Adrenal gland (tissue), 12 donors: ENCODE results near the gene PANK2. TPM values are rescaled to one million over a fixed set of nuclear protein-coding genes. Genes with fewer than 3 reads are reported as not detected.

ENCODE experiments used
- DNase-seq, 7 donors: peaks; one replicate each; pipeline ENCODE4 v3.0.0-alpha.2; 2019 to 2020
- H3K27ac ChIP-seq, 5 donors: fragments of 200-600 bp; sonication (generic) in 4 of 5; 1 replicate in 3 of 5; 2 replicates in 2 of 5; pipeline versions ENCODE4 v1.5.1 to v1.8.0; 2016 to 2020; ENCODE audit warnings: mild to moderate bottlenecking in 1 of 5
- H3K27me3 ChIP-seq: fragments of 200-600 bp; 2 replicates; pipeline ENCODE4 v1.8.0; 2021
- H3K36me3 ChIP-seq, 2 donors: fragments of 200-600 bp; replicated peaks in 1 of 2; 1 replicate in 1 of 2; 2 replicates in 1 of 2; pipeline versions ENCODE4 v1.5.1 to v1.8.0; 2018 to 2022
- H3K4me1 ChIP-seq, 2 donors: fragments of 200-600 bp; replicated peaks in 1 of 2; 1 replicate in 1 of 2; 2 replicates in 1 of 2; pipeline versions ENCODE4 v1.5.1 to v1.8.0; 2018 to 2021
- H3K4me3 ChIP-seq, 4 donors: fragments of 200-600 bp; sonication (generic) in 3 of 4; one replicate each; pipeline ENCODE4 v1.5.1; 2016 to 2018
- H3K9me3 ChIP-seq, 3 donors: fragments of 200-600 bp; sonication (generic) in 1 of 3; replicated peaks in 1 of 3; 1 replicate in 2 of 3; 2 replicates in 1 of 3; pipeline versions ENCODE4 v1.5.1 to v1.8.0; 2016 to 2021
- POLR2A ChIP-seq, 2 donors: fragments of 450-650 bp; IDR thresholded peaks; one replicate each; pipeline ENCODE4 v1.6.1; 2017; ENCODE audit warnings: antibody characterized with exemption in 2 of 2, mild to moderate bottlenecking in 2 of 2, moderate library complexity in 1 of 2
- WGBS, 4 donors: extraction: QIAGEN DNeasy Blood & Tissue Kit in 2 of 4; methylation state at CpG; one replicate each; pipeline versions ENCODE4 v1.1.5 to v1.1.7; 2013 to 2017; 5-methylcytosine and 5-hydroxymethylcytosine counted together
- intact Hi-C, 2 donors: fragments of 100-400 bp; cut with DNase I; formaldehyde crosslinking; loops; one replicate each; pipeline versions ENCODE4 v1.14.1 to v1.15.0; 2022 to 2023
- polyA plus RNA-seq, 3 donors: library from polyadenylated mRNA; stranded (reverse); fragments of 200-250 nt in 2 of 3; fragments of 350-450 nt in 1 of 3; fragmentation: Illumina TruSeq in 1 of 3; extraction: RNeasy Lipid Tissue Mini Kit (QIAGEN cat#74804) in 1 of 3; gene quantifications; one replicate each; pipeline ENCODE4 v1.2.3, GENCODE V29; 2013 to 2014
- total RNA-seq, 9 donors: library from RNA; depleted of rRNA in 4 of 9; stranded (reverse); fragments of >200 nt in 4 of 9; fragments of 120-200 nt in 1 of 9; fragmentation: NEBNext Ultra II Directional in 1 of 9; extraction: Animal tissue kit (Norgen Biotek cat#: 25700) in 1 of 9; gene quantifications; one replicate each; pipeline versions ENCODE4 v1.1.0 to v1.2.4, GENCODE V29; 2013 to 2023
- TF ChIP-seq, protein P1 (sequence below), 6 experiments: fragments of 450-650 bp in 4 of 6; fragments of 200-600 bp in 2 of 6; sonication (generic) in 1 of 6; IDR thresholded peaks; 1 replicate in 5 of 6; 2 replicates in 1 of 6; pipeline versions ENCODE4 v1.5.1 to v1.8.0; 2016 to 2021; ENCODE audit warnings: antibody characterized with exemption in 6 of 6, mild to moderate bottlenecking in 2 of 6, moderate library complexity in 1 of 6
- donor health status: healthy with polysubstance abuse.
- donor health status: Bipolar disorder and iron deficiency.
- donor health status: DM: yes; HTN: yes; CAD: no.
- donor health status: DM: no; HTN: no; CAD: no.
- donor health status: DM: no; HTN: no; CAD: no.
- donor health status: DM: yes; HTN: yes; CAD: no.

The PANK2 gene
- total and polyA plus RNA-seq, 12 donors = 32.5 to 70.1 (median 46.9) TPM

DNA sequence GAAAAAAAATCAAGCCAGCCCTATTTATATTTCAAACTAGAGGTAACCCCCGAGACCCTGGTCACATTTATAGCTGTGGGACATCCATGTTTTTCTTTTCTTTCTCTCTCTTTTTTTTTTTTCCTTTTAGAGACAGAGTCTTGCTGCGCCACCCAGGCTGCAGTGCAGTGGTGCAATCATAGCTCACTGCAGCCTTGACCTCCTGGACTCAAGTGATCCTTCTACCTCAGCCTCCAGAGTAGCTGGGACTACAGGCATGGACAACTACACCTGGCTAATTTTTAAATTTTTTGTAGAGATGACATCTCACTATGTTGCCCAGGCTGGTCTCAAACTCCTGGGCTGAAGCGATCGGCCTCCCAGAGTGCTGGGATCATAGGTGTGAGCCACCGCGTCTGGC lies 30.5 kb upstream of the PANK2 start:
- DNase-seq = no peak
- no peak for TF ChIP-seq POLR2A (IDR thresholded peaks at IDR 0.05)
- TF ChIP-seq, protein P1, sequence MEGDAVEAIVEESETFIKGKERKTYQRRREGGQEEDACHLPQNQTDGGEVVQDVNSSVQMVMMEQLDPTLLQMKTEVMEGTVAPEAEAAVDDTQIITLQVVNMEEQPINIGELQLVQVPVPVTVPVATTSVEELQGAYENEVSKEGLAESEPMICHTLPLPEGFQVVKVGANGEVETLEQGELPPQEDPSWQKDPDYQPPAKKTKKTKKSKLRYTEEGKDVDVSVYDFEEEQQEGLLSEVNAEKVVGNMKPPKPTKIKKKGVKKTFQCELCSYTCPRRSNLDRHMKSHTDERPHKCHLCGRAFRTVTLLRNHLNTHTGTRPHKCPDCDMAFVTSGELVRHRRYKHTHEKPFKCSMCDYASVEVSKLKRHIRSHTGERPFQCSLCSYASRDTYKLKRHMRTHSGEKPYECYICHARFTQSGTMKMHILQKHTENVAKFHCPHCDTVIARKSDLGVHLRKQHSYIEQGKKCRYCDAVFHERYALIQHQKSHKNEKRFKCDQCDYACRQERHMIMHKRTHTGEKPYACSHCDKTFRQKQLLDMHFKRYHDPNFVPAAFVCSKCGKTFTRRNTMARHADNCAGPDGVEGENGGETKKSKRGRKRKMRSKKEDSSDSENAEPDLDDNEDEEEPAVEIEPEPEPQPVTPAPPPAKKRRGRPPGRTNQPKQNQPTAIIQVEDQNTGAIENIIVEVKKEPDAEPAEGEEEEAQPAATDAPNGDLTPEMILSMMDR (IDR thresholded peaks at IDR 0.05) = no peak
- no peaks in the 10 kb centered on the region for H3K4me1 ChIP-seq
- intact Hi-C loops = loop anchor here in 1 of 2 donors (10.0 kb wide), 1 partner anchor 184 kb away; no protein-coding TSS in a partner anchor
- 93 to 96% (median 95%) methylated on average over 6 of the region's 6 CpGs for WGBS, 4 donors
- no peak overlapping the region for H3K4me3 ChIP-seq
- no peak overlapping the region for H3K27ac ChIP-seq
- H3K36me3 ChIP-seq = peaks cover 0 to 74% of the 10 kb centered on the region in 2 donors
- no peaks in the 10 kb centered on the region for H3K9me3 ChIP-seq
- no peaks in the 10 kb centered on the region for H3K27me3 ChIP-seq

DNA sequence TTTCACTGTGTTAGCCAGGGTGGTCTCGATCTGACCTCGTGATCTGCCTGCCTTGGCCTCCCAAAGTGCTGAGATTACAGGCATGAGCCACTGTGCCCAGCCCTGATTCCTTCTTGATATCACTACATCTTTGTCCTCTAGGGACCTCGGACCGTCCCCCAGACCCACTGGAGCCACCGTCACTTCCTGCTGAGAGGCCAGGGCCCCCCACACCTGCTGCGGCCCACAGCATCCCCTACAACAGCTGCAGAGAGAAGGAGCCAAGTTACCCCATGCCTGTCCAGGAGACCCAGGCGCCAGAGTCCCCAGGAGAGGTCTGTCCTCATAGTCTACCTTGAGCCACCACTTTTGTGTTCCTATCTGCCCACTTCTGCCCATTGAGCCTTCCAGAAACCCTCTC lies 28.0 kb upstream of the PANK2 start:
- no peak for TF ChIP-seq POLR2A (IDR thresholded peaks at IDR 0.05)
- TF ChIP-seq, protein P1 (IDR thresholded peaks at IDR 0.05) = no peak
- peaks cover 0 to 89% of the 10 kb centered on the region in 2 donors for H3K36me3 ChIP-seq
- no peak for DNase-seq
- intact Hi-C loops = no loop called here
- no peaks in the 10 kb centered on the region for H3K27me3 ChIP-seq
- H3K9me3 ChIP-seq = no peaks in the 10 kb centered on the region
- H3K4me1 ChIP-seq = no peaks in the 10 kb centered on the region
- no peak overlapping the region for H3K27ac ChIP-seq
- H3K4me3 ChIP-seq = no peak overlapping the region
- WGBS, 4 donors = 94 to 98% (median 97%) methylated on average over 6 to 7 of the region's 7 CpGs

DNA sequence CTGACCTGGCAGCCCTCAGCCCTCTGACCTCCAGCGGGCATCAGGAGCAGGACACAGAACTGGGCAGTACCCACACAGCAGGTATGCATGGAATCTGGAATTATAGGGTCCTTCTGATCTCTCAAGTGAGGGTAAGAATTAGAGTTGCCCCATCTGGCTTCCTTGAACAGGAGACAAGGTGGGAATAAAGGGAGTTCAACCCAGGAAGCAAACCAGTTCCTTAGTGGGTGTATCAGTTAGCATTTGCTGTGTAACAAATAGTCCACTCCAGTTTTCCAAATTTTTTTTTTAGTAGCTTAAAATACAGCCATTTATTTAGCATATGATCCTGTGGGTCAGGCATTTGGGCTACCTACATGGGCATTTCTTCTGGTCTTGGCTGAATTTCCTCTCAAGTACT lies 26.9 kb upstream of the PANK2 start:
- H3K36me3 ChIP-seq = peaks cover 0 to 90% of the 10 kb centered on the region in 2 donors
- TF ChIP-seq POLR2A (IDR thresholded peaks at IDR 0.05) = no peak
- TF ChIP-seq, protein P1 (IDR thresholded peaks at IDR 0.05) = no peak
- no peak overlapping the region for H3K27ac ChIP-seq
- no peak for DNase-seq
- intact Hi-C loops = no loop called here
- H3K4me3 ChIP-seq = no peak overlapping the region
- H3K4me1 ChIP-seq = no peaks in the 10 kb centered on the region
- WGBS, 4 donors = 80 to 100% (median 100%) methylated on average over 1 of the region's 1 CpG
- H3K9me3 ChIP-seq = no peaks in the 10 kb centered on the region
- H3K27me3 ChIP-seq = no peaks in the 10 kb centered on the region

DNA sequence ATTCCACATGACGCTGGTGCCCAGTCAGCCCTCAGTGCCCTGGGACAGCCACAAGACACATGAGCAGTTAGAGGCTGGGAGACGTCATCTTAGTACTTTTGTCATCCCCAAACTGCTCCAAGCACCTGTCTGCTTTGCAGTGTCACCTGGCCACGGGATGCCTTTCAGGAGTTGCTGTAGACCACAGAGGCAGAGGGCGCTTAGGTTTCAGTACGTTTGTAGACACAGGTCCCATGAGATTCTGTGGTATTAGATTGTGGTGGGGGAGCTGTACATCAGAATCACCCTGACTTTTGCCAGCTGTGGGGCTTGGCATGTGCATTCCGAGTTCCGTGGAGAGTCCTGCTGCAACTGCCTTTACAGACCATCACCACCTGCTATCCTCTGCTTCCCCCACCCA lies 25.9 kb upstream of the PANK2 start:
- no peak overlapping the region for H3K4me3 ChIP-seq
- WGBS, 4 donors = 83 to 98% (median 91%) methylated on average over 7 of the region's 7 CpGs
- intact Hi-C loops = no loop called here
- no peaks in the 10 kb centered on the region for H3K9me3 ChIP-seq
- H3K36me3 ChIP-seq = peaks cover 0 to 83% of the 10 kb centered on the region in 2 donors
- DNase-seq = no peak
- H3K4me1 ChIP-seq = no peaks in the 10 kb centered on the region
- no peak for TF ChIP-seq POLR2A (IDR thresholded peaks at IDR 0.05)
- TF ChIP-seq, protein P1 (IDR thresholded peaks at IDR 0.05) = no peak
- no peak overlapping the region for H3K27ac ChIP-seq
- H3K27me3 ChIP-seq = no peaks in the 10 kb centered on the region
